Hepatic stellate cell (primary cell): ENCODE results near the gene ARHGAP26.
A peak's percentile ranks its signal among the peaks of the same experiment; 100 is the strongest.

Source experiments
- DNase-seq: peaks from one replicate; pipeline ENCODE4 v3.0.0; 2011; ENCODE audit warnings: low spot score

ARHGAP26 gene

DNA sequence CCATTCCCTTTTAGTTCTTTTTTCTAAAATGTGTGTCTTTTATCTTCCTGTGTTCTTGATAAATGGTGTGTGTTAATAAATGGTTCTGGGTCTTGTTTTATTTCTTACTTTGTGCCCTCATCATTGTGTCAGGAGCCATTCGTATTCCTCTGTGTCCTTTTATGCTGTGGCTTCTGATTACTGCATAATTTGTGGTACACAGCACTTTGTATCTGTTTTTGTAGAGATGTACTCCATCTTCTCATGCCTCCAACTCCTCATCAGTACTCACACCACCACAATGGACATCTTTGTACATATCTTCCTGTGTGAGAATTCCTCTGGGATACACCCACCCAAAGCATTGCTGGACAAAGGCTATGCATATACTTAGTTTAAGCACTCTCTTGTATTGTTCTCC, 247.4 kb downstream of the ARHGAP26 start:
- no peak for DNase-seq

GRCh38 chr5:143017992-143018391, 247.8 kb downstream of the ARHGAP26 start:
- no peak for DNase-seq

GRCh38 chr5:143019157-143019556, 249.0 kb downstream of the ARHGAP26 start:
- DNase-seq = no peak

- DNase-seq = no peak
These were observed 249.7 kb downstream of the ARHGAP26 start for GRCh38 chr5:143019614-143020515.

DNA sequence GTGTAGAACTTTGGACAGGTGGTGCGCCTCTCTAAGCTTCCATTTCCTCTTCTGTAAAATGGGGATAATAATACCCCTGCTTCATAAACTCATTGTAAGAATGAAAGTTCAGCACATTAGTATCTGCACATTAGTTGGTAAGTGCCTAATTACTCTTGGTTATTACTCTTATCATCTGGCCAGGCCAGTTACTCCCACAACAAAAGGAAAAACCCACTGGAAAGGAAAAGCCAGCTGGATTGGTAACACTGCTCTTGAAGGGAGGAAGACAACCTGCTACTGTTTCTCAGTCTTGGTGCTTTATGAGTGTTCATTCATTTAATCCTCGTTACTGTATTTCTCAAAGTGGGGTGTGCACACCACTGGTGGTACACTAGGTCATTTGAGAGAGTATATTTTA, 251.4 kb downstream of the ARHGAP26 start:
- no peak for DNase-seq

GRCh38 chr5:143023411-143024096, 253.4 kb downstream of the ARHGAP26 start:
- DNase-seq = no peak

DNA sequence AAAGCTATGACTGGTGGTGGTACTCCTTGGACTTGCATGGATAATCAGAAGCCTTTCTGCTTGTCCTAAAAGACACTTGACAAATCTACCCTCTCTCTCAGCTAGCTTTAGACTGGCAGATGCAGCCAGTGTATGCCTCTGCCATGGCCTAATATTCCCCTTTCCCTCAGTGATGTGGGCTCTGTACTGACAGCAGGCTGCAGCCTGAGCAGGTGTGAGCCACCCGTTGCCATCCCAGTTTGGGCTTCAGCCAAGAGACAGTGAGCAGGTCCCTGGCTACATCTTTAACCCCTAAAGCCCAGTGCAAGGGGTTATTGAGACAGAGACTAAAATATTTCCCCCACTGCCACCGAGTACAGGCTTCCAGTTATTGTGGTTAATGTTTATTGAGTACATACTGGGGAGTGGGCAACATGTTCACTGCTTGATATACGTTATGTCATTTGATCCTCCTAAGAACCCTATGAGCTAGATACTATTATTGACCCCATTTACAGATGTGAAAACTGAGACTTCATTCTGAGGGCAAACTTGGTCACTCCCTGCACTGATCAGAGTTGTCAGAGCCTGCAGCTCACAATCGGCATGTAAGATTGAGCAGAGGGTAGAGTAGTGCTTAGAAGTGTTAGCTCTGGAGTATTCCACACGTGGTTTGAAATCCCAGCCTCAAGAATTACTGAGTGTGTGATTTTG, 254.2 kb downstream of the ARHGAP26 start:
- DNase-seq = no peak

DNA sequence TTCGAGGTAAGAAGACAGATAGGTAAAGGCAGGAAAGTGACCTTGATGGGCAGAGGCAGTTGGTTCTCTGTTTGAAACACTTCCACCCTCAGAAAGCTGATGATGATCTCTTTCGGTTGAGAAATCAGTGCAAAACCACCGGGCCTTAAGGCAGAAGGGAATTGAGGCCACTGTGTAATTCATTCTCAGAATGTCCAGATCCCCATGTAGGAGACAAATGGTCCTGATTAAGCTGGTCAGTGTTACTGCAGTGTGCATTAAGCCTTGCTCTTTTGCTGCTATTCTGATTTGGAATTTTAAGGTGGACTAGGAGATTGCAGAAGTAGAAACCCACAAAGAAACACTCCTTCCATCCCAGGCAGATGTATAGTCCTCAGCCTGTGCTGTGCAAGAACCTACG, 255.2 kb downstream of the ARHGAP26 start:
- DNase-seq = no peak

GRCh38 chr5:143025971-143026370, 255.8 kb downstream of the ARHGAP26 start:
- no peak for DNase-seq

DNA sequence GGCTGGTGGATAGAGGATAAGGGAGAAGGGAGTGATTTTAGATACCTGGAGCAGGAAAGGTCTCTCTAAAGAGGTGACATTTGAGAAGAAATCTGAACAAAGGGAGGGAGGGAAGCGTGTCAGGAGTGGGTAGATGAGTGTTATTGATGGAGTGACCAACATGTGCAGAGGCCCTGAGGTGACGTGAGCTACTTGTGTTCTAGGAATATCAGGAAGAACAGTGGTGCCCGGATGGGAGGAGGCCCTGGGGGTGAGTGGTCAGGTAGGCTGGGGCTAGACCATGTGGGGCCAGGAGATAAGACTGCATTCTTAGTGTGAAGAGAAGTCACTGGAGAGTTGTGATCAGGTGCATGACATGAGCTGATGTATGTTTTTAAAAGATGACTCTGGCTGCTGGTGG, 256.2 kb downstream of the ARHGAP26 start:
- DNase-seq = no peak

- DNase-seq = no peak
These were observed 259.1 kb downstream of the ARHGAP26 start for GRCh38 chr5:143029293-143029692.

- no peak for DNase-seq
These were observed 260.2 kb downstream of the ARHGAP26 start for GRCh38 chr5:143030349-143030748.

- no peak for DNase-seq
These were observed 261.8 kb downstream of the ARHGAP26 start for GRCh38 chr5:143031781-143032580.

GRCh38 chr5:143032581-143032836, 262.3 kb downstream of the ARHGAP26 start:
- DNase-seq = no peak

- peak; percentile 59 for DNase-seq
These were observed 263.5 kb downstream of the ARHGAP26 start for GRCh38 chr5:143033535-143034250.

GRCh38 chr5:143036146-143036927, 266.2 kb downstream of the ARHGAP26 start:
- no peak for DNase-seq

GRCh38 chr5:143037071-143037470, 266.9 kb downstream of the ARHGAP26 start:
- no peak for DNase-seq

DNA sequence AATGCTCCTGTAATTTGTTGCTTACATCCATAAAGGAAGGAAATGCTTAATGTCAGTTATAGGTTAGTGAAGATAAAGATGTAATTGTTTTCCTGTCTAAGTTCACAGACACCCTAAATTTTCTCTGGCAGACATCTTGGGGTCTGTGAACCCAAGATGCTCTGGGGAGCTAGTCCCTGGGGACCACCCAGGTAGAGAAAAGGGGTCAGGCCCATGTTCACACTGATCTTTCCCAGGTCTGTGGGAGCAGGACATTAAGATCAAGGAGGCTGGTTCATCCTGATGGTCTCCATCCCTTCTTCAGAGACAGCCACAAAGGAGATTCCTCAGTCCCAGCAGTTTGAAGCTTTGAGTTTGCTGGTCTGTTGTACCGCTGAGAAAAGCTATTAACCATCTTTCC, 267.5 kb downstream of the ARHGAP26 start:
- DNase-seq = no peak

DNA sequence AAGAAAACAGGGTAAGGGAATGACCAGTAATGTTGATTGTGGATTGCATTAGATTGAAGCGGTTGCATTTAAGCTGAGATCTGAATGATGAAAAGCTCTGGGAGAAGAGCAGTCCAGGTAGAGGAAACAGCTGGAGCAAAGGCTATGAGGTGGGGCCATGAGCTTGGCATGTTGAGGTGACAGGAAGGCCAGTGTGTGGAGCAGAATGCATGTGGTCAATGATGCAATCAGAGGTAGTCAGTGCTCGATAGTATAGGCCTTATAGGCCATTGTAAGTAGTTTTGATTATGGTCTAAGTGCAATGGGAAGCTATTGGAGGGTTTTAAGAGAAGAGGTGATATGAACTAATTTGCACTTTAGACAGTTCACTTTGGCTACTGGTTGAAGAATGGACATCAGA, 270.4 kb downstream of the ARHGAP26 start:
- no peak for DNase-seq

- DNase-seq = no peak
These were observed 271.3 kb downstream of the ARHGAP26 start for GRCh38 chr5:143041461-143041860.
